Measurements from ENCODE around the gene TAS2R10. TPM values are rescaled to one million over a fixed set of nuclear protein-coding genes. Genes with fewer than 3 reads are reported as not detected.
A peak's percentile ranks its signal among the peaks of the same experiment; 100 is the strongest.
"Not testable (repeated sequence)": the region's sequence is repeated elsewhere in the genome, so short reads cannot be mapped to it uniquely, and the experiment has no call there.

Gene TAS2R10
- total RNA-seq, result 0.16 TPM

- no peak for ATAC-seq
Observed at GRCh38 chr12:10826258-10826657, at the start of gene TAS2R10. TAS2R10 (minus strand) TSS chr12:10826358; CDS start chr12:10826269, 89 bp downstream.

- ATAC-seq, result no peak
Observed at GRCh38 chr12:10873378-10873777, 47.2 kb upstream of the TAS2R10 start.

GRCh38 chr12:10867381-10867780 is 41.2 kb upstream of the TAS2R10 start:
- ATAC-seq, result peak; percentile 33

GRCh38 chr12:10863512-10864218 is 37.5 kb upstream of the TAS2R10 start:
- no peak for ATAC-seq

- ATAC-seq, result no peak
Observed at GRCh38 chr12:10861366-10861765, 35.2 kb upstream of the TAS2R10 start.

GRCh38 chr12:10855807-10856206 is 29.6 kb upstream of the TAS2R10 start:
- no peak for ATAC-seq

GRCh38 chr12:10853776-10854175 is 27.6 kb upstream of the TAS2R10 start:
- no peak for ATAC-seq

- ATAC-seq, result no peak
Observed at GRCh38 chr12:10851243-10851858, 25.2 kb upstream of the TAS2R10 start.

- no peak for ATAC-seq
Observed at GRCh38 chr12:10849425-10849878, 23.3 kb upstream of the TAS2R10 start, which contains the start of gene PRR4. PRR4 (minus strand) TSS chr12:10849475; CDS start chr12:10849437, 38 bp downstream.

GRCh38 chr12:10847744-10848143 is 21.6 kb upstream of the TAS2R10 start:
- no peak for ATAC-seq

GRCh38 chr12:10842862-10843261 is 16.7 kb upstream of the TAS2R10 start:
- no peak for ATAC-seq

- no peak for ATAC-seq
Observed at GRCh38 chr12:10838461-10838860, 12.3 kb upstream of the TAS2R10 start.

GRCh38 chr12:10829994-10830393 is 3.8 kb upstream of the TAS2R10 start:
- ATAC-seq, result no peak

GRCh38 chr12:10824957-10825356 is 1.2 kb downstream of the TAS2R10 start:
- no peak for ATAC-seq

- no peak for ATAC-seq
Observed at GRCh38 chr12:10811883-10812536, 14.1 kb downstream of the TAS2R10 start.

- ATAC-seq, result no peak
Observed at GRCh38 chr12:10810068-10810467, 16.1 kb downstream of the TAS2R10 start, which contains the start of gene TAS2R9. TAS2R9 (minus strand) TSS chr12:10810168; CDS start chr12:10810075, 93 bp downstream.

- ATAC-seq, result no peak
Observed at GRCh38 chr12:10807186-10807585, 19.0 kb downstream of the TAS2R10 start, which contains the start of gene TAS2R8. TAS2R8 (minus strand) TSS chr12:10807286; CDS start chr12:10806980, 306 bp downstream.

- ATAC-seq, result no peak
Observed at GRCh38 chr12:10802587-10802986, 23.6 kb downstream of the TAS2R10 start, which contains the start of gene TAS2R7. TAS2R7 (minus strand) TSS chr12:10802627; CDS start chr12:10802570, 57 bp downstream.

GRCh38 chr12:10801741-10802140 is 24.4 kb downstream of the TAS2R10 start:
- ATAC-seq, result no peak

- no peak for ATAC-seq
Observed at GRCh38 chr12:10794222-10794621, 31.9 kb downstream of the TAS2R10 start.

GRCh38 chr12:10791769-10792168 is 34.4 kb downstream of the TAS2R10 start:
- ATAC-seq, result not testable (repeated sequence)

GRCh38 chr12:10783252-10783651 is 42.9 kb downstream of the TAS2R10 start:
- ATAC-seq, result no peak

- ATAC-seq, result no peak
Observed at GRCh38 chr12:10779103-10779502, 47.1 kb downstream of the TAS2R10 start.

Measured in esophagus mucosa (tissue), 1 donor.